ENCODE measurements around the gene GALNTL6.

- TF ChIP-seq, protein P1, sequence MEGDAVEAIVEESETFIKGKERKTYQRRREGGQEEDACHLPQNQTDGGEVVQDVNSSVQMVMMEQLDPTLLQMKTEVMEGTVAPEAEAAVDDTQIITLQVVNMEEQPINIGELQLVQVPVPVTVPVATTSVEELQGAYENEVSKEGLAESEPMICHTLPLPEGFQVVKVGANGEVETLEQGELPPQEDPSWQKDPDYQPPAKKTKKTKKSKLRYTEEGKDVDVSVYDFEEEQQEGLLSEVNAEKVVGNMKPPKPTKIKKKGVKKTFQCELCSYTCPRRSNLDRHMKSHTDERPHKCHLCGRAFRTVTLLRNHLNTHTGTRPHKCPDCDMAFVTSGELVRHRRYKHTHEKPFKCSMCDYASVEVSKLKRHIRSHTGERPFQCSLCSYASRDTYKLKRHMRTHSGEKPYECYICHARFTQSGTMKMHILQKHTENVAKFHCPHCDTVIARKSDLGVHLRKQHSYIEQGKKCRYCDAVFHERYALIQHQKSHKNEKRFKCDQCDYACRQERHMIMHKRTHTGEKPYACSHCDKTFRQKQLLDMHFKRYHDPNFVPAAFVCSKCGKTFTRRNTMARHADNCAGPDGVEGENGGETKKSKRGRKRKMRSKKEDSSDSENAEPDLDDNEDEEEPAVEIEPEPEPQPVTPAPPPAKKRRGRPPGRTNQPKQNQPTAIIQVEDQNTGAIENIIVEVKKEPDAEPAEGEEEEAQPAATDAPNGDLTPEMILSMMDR (IDR thresholded peaks at IDR 0.05): no peak
- TF ChIP-seq POLR2AphosphoS5 (IDR thresholded peaks at IDR 0.05) (no peak), EP300 (IDR thresholded peaks at IDR 0.05; ENCODE audit: low read depth) (no peak), POLR2A (IDR thresholded peaks at IDR 0.05) (no peak)
Measured at GRCh38 chr4:171979461-171979860, 166.3 kb downstream of the GALNTL6 start.
